Epithelial cell of proximal tubule (primary cell): Measurements from ENCODE around the gene SIRPB2. TPM values are rescaled to one million over a fixed set of nuclear protein-coding genes. Genes with fewer than 3 reads are reported as not detected.
A peak's percentile ranks its signal among the peaks of the same experiment; 100 is the strongest.

Experiments used
- DNase-seq: peaks from one replicate; pipeline ENCODE4 v3.0.0-alpha.2; 2011; ENCODE audit warnings: low read depth
- H3K4me3 ChIP-seq: 2 replicates; pipeline ENCODE4 v1.5.1; 2011; ENCODE audit warnings: low read depth, mild to moderate bottlenecking, low read length
- total RNA-seq: library from RNA; depleted of rRNA; stranded (reverse); fragments of >200 nt; gene quantifications from 2 replicates; pipeline ENCODE4 v1.2.3, GENCODE V29; 2015
- TF ChIP-seq, protein P1 (sequence below): conservative IDR thresholded peaks from 2 replicates; pipeline ENCODE4 v1.5.1; 2012; ENCODE audit warnings: low read depth, mild to moderate bottlenecking, low read length

SIRPB2 gene
- total RNA-seq, 1 donor from 2014 or later = 0.29 TPM

- no peak overlapping the region for H3K4me3 ChIP-seq
- TF ChIP-seq, protein P1, sequence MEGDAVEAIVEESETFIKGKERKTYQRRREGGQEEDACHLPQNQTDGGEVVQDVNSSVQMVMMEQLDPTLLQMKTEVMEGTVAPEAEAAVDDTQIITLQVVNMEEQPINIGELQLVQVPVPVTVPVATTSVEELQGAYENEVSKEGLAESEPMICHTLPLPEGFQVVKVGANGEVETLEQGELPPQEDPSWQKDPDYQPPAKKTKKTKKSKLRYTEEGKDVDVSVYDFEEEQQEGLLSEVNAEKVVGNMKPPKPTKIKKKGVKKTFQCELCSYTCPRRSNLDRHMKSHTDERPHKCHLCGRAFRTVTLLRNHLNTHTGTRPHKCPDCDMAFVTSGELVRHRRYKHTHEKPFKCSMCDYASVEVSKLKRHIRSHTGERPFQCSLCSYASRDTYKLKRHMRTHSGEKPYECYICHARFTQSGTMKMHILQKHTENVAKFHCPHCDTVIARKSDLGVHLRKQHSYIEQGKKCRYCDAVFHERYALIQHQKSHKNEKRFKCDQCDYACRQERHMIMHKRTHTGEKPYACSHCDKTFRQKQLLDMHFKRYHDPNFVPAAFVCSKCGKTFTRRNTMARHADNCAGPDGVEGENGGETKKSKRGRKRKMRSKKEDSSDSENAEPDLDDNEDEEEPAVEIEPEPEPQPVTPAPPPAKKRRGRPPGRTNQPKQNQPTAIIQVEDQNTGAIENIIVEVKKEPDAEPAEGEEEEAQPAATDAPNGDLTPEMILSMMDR = no peak
- DNase-seq = no peak
These were observed 25.8 kb upstream of the SIRPB2 start for GRCh38 chr20:1517010-1517409.

- TF ChIP-seq, protein P1 = no peak
- H3K4me3 ChIP-seq = no peak overlapping the region
These were observed 22.6 kb upstream of the SIRPB2 start for GRCh38 chr20:1513801-1514200.

DNA sequence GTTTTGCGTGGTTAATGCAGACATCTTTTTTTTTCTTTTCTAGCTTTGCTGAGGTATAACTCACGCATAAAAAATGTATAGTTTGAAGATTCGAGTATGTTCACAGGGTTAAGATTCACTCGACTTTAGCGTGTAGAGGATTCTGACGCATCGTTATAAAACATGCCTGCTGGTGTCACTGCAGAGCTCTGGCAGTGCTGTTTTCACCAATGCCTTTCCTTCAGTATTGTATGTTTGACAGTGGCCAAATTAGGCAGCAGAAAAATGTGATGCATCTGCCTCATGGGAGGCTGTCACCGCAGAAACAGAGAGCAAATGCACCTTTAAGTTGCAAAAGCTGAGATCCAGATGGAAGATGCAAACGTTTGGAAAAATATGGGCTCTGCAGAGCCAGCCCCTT is 18.0 kb upstream of the SIRPB2 start:
- TF ChIP-seq, protein P1 = peak; percentile 76
- no peak for DNase-seq
- no peak overlapping the region for H3K4me3 ChIP-seq

More at GRCh38 chr20:1513801-1514200, 22.6 kb upstream of the SIRPB2 start:
- no peak for DNase-seq

GRCh38 chr20:1508574-1508973 is 17.4 kb upstream of the SIRPB2 start:
- TF ChIP-seq, protein P1 = no peak
- DNase-seq = no peak
- H3K4me3 ChIP-seq = no peak overlapping the region

GRCh38 chr20:1507276-1507675 is 16.1 kb upstream of the SIRPB2 start:
- no peak overlapping the region for H3K4me3 ChIP-seq
- TF ChIP-seq, protein P1 = no peak
- no peak for DNase-seq

GRCh38 chr20:1505871-1506270 is 14.7 kb upstream of the SIRPB2 start:
- H3K4me3 ChIP-seq = no peak overlapping the region
- DNase-seq = no peak
- TF ChIP-seq, protein P1 = no peak

- TF ChIP-seq, protein P1 = no peak
- no peak overlapping the region for H3K4me3 ChIP-seq
- peak; percentile 31 for DNase-seq
These were observed 14.1 kb upstream of the SIRPB2 start for GRCh38 chr20:1505361-1505760.
